ENCODE results near the gene ARHGEF6. TPM values are rescaled to one million over a fixed set of nuclear protein-coding genes. Genes with fewer than 3 reads are reported as not detected.

The ARHGEF6 gene
- total and polyA plus RNA-seq, 2 donors = 11.2 to 28.5 TPM

GRCh38 chrX:136674270-136674985 lies 106.3 kb downstream of the ARHGEF6 start:
- no peak for DNase-seq (ENCODE audit: extremely low spot score)
- no peak overlapping the region for H3K27ac ChIP-seq (ENCODE audit: low read depth)
- no peaks in the 10 kb centered on the region for H3K4me1 ChIP-seq (ENCODE audit: insufficient read depth)
- no peak overlapping the region for H3K4me3 ChIP-seq (ENCODE audit: low read depth, low read length)
- no peaks in the 10 kb centered on the region for H3K36me3 ChIP-seq (ENCODE audit: insufficient read depth)
- 78% methylated on average over 5 of the region's 5 CpGs for WGBS

GRCh38 chrX:136671006-136671610 lies 109.6 kb downstream of the ARHGEF6 start:
- 93% methylated on average over 3 of the region's 3 CpGs for WGBS
- DNase-seq (ENCODE audit: extremely low spot score) = no peak
- Histone ChIP-seq H3K4me1 (ENCODE audit: insufficient read depth) (no peaks in the 10 kb centered on the region), H3K4me3 (ENCODE audit: low read depth, low read length) (no peak overlapping the region), H3K36me3 (ENCODE audit: insufficient read depth) (peaks cover 2% of the 10 kb centered on the region), H3K27ac (ENCODE audit: low read depth) (no peak overlapping the region)

GRCh38 chrX:136667446-136668168 lies 113.1 kb downstream of the ARHGEF6 start:
- peaks cover 2% of the 10 kb centered on the region for H3K36me3 ChIP-seq (ENCODE audit: insufficient read depth)
- H3K4me3 ChIP-seq (ENCODE audit: low read depth, low read length) = no peak overlapping the region
- H3K27ac ChIP-seq (ENCODE audit: low read depth) = no peak overlapping the region
- DNase-seq (ENCODE audit: extremely low spot score) = no peak
- H3K4me1 ChIP-seq (ENCODE audit: insufficient read depth) = no peaks in the 10 kb centered on the region
- WGBS = 93% methylated on average over 10 of the region's 10 CpGs

GRCh38 chrX:136666088-136666487 lies 114.6 kb downstream of the ARHGEF6 start:
- no peak overlapping the region for H3K4me3 ChIP-seq (ENCODE audit: low read depth, low read length)
- no peaks in the 10 kb centered on the region for H3K4me1 ChIP-seq (ENCODE audit: insufficient read depth)
- no peak overlapping the region for H3K27ac ChIP-seq (ENCODE audit: low read depth)
- peaks cover 2% of the 10 kb centered on the region for H3K36me3 ChIP-seq (ENCODE audit: insufficient read depth)
- 81% methylated on average over 1 of the region's 1 CpG for WGBS
- no peak for DNase-seq (ENCODE audit: extremely low spot score)

GRCh38 chrX:136665258-136665900 lies 115.4 kb downstream of the ARHGEF6 start:
- no peak for DNase-seq (ENCODE audit: extremely low spot score)
- H3K4me3 ChIP-seq (ENCODE audit: low read depth, low read length) = no peak overlapping the region
- H3K4me1 ChIP-seq (ENCODE audit: insufficient read depth) = no peaks in the 10 kb centered on the region
- 85% methylated on average over 6 of the region's 6 CpGs for WGBS
- peaks cover 2% of the 10 kb centered on the region for H3K36me3 ChIP-seq (ENCODE audit: insufficient read depth)
- no peak overlapping the region for H3K27ac ChIP-seq (ENCODE audit: low read depth)

GRCh38 chrX:136662976-136663375 lies 117.8 kb downstream of the ARHGEF6 start:
- H3K27ac ChIP-seq (ENCODE audit: low read depth) = no peak overlapping the region
- no peaks in the 10 kb centered on the region for H3K36me3 ChIP-seq (ENCODE audit: insufficient read depth)
- no peak for DNase-seq (ENCODE audit: extremely low spot score)
- WGBS = 100% methylated on average over 1 of the region's 1 CpG
- no peak overlapping the region for H3K4me3 ChIP-seq (ENCODE audit: low read depth, low read length)
- H3K4me1 ChIP-seq (ENCODE audit: insufficient read depth) = no peaks in the 10 kb centered on the region

- no peaks in the 10 kb centered on the region for H3K4me1 ChIP-seq (ENCODE audit: insufficient read depth)
- 33% methylated on average over 2 of the region's 2 CpGs for WGBS
- DNase-seq (ENCODE audit: extremely low spot score) = no peak
- H3K36me3 ChIP-seq (ENCODE audit: insufficient read depth) = no peaks in the 10 kb centered on the region
- H3K27ac ChIP-seq (ENCODE audit: low read depth) = no peak overlapping the region
- no peak overlapping the region for H3K4me3 ChIP-seq (ENCODE audit: low read depth, low read length)
Measured at GRCh38 chrX:136662104-136662503, 118.6 kb downstream of the ARHGEF6 start.

- Histone ChIP-seq H3K4me1 (ENCODE audit: insufficient read depth) (no peaks in the 10 kb centered on the region), H3K4me3 (ENCODE audit: low read depth, low read length) (no peak overlapping the region), H3K36me3 (ENCODE audit: insufficient read depth) (no peaks in the 10 kb centered on the region), H3K27ac (ENCODE audit: low read depth) (no peak overlapping the region)
- no peak for DNase-seq (ENCODE audit: extremely low spot score)
- 79% methylated on average over 1 of the region's 1 CpG for WGBS
Measured at GRCh38 chrX:136660896-136661295, 119.8 kb downstream of the ARHGEF6 start.

GRCh38 chrX:136659174-136659573 lies 121.6 kb downstream of the ARHGEF6 start:
- H3K4me1 ChIP-seq (ENCODE audit: insufficient read depth) = no peaks in the 10 kb centered on the region
- H3K36me3 ChIP-seq (ENCODE audit: insufficient read depth) = no peaks in the 10 kb centered on the region
- no peak for DNase-seq (ENCODE audit: extremely low spot score)
- H3K4me3 ChIP-seq (ENCODE audit: low read depth, low read length) = no peak overlapping the region
- H3K27ac ChIP-seq (ENCODE audit: low read depth) = no peak overlapping the region
- WGBS = 92% methylated on average over 9 of the region's 9 CpGs

GRCh38 chrX:136658151-136658550 lies 122.6 kb downstream of the ARHGEF6 start:
- H3K27ac ChIP-seq (ENCODE audit: low read depth) = no peak overlapping the region
- no peaks in the 10 kb centered on the region for H3K36me3 ChIP-seq (ENCODE audit: insufficient read depth)
- H3K4me3 ChIP-seq (ENCODE audit: low read depth, low read length) = no peak overlapping the region
- WGBS = 88% methylated on average over 5 of the region's 5 CpGs
- DNase-seq (ENCODE audit: extremely low spot score) = no peak
- H3K4me1 ChIP-seq (ENCODE audit: insufficient read depth) = no peaks in the 10 kb centered on the region

GRCh38 chrX:136656361-136656964 lies 124.3 kb downstream of the ARHGEF6 start:
- H3K36me3 ChIP-seq (ENCODE audit: insufficient read depth) = no peaks in the 10 kb centered on the region
- WGBS = 87% methylated on average over 5 of the region's 5 CpGs
- H3K4me1 ChIP-seq (ENCODE audit: insufficient read depth) = no peaks in the 10 kb centered on the region
- no peak overlapping the region for H3K27ac ChIP-seq (ENCODE audit: low read depth)
- no peak for DNase-seq (ENCODE audit: extremely low spot score)
- no peak overlapping the region for H3K4me3 ChIP-seq (ENCODE audit: low read depth, low read length)

- H3K4me3 ChIP-seq (ENCODE audit: low read depth, low read length) = no peak overlapping the region
- no peak for DNase-seq (ENCODE audit: extremely low spot score)
- 69% methylated on average over 6 of the region's 6 CpGs for WGBS
- no peak overlapping the region for H3K27ac ChIP-seq (ENCODE audit: low read depth)
- no peaks in the 10 kb centered on the region for H3K36me3 ChIP-seq (ENCODE audit: insufficient read depth)
- no peaks in the 10 kb centered on the region for H3K4me1 ChIP-seq (ENCODE audit: insufficient read depth)
Measured at GRCh38 chrX:136652822-136653723, 127.7 kb downstream of the ARHGEF6 start.

Data from urinary bladder (tissue), 4 donors.